HEK293T (cell line): Measurements from ENCODE around the gene IQSEC1.

Source experiments
- CTCF ChIA-PET: fragments of 350-600 bp; formaldehyde crosslinking; extraction: SDS; loops from one replicate; lab custom pipeline; 2021; ENCODE audit warnings: antibody characterized with exemption, inconsistent platforms; lab: Yijun Ruan, JAX
- POLR2A ChIA-PET: fragments of 350-600 bp; formaldehyde crosslinking; extraction: SDS; loops from one replicate; lab custom pipeline; 2020; ENCODE audit warnings: antibody characterized with exemption, inconsistent platforms; lab: Yijun Ruan, JAX
- DNase-seq: peaks from one replicate; pipeline ENCODE4 v3.0.0; 2012; ENCODE audit warnings: mixed read lengths; ENCODE audit errors: extremely low spot score
- ARNT ChIP-seq: fragments of 450-650 bp; IDR thresholded peaks from 2 replicates; pipeline ENCODE4 v1.6.1; 2017; ENCODE audit warnings: mild to moderate bottlenecking
- BHLHE40 ChIP-seq: fragments of 450-650 bp; IDR thresholded peaks from 2 replicates; pipeline ENCODE4 v1.6.1; 2016; ENCODE audit warnings: mild to moderate bottlenecking, moderate library complexity, borderline replicate concordance
- CTBP1 ChIP-seq: fragments of 450-650 bp; IDR thresholded peaks from 2 replicates; pipeline ENCODE4 v1.6.1; 2016; ENCODE audit warnings: borderline replicate concordance
- ELF4 ChIP-seq: fragments of 450-650 bp; IDR thresholded peaks from 2 replicates; pipeline ENCODE4 v1.6.1; 2017; ENCODE audit warnings: antibody characterized with exemption
- FOXA1 ChIP-seq: fragments of 450-650 bp; IDR thresholded peaks from 2 replicates; pipeline ENCODE4 v1.6.1; 2016; ENCODE audit warnings: mild to moderate bottlenecking
- FOXK2 ChIP-seq: fragments of 450-650 bp; IDR thresholded peaks from 2 replicates; pipeline ENCODE4 v1.6.1; 2016; ENCODE audit warnings: mild to moderate bottlenecking
- FOXM1 ChIP-seq: fragments of 450-650 bp; IDR thresholded peaks from 2 replicates; pipeline ENCODE4 v1.6.1; 2017; ENCODE audit warnings: mild to moderate bottlenecking, borderline replicate concordance
- HDGF ChIP-seq: fragments of 450-650 bp; IDR thresholded peaks from 2 replicates; pipeline ENCODE4 v1.6.1; 2017; ENCODE audit warnings: antibody characterized with exemption, borderline replicate concordance
- L3MBTL2 ChIP-seq: fragments of 450-650 bp; conservative IDR thresholded peaks from 2 replicates; pipeline ENCODE4 v1.6.1; 2016; ENCODE audit warnings: mild to moderate bottlenecking
- LEF1 ChIP-seq: fragments of 450-650 bp; IDR thresholded peaks from 2 replicates; pipeline ENCODE4 v1.6.1; 2017; ENCODE audit warnings: mild to moderate bottlenecking, borderline replicate concordance
- NFRKB ChIP-seq: fragments of 450-650 bp; IDR thresholded peaks from 2 replicates; pipeline ENCODE4 v1.6.1; 2016; ENCODE audit warnings: mild to moderate bottlenecking, moderate library complexity
- SP1 ChIP-seq: fragments of 450-650 bp; IDR thresholded peaks from 2 replicates; pipeline ENCODE4 v1.6.1; 2017
- SUZ12 ChIP-seq: fragments of 450-650 bp; IDR thresholded peaks from 2 replicates; pipeline ENCODE4 v1.6.1; 2016; ENCODE audit warnings: mild to moderate bottlenecking
- TARDBP ChIP-seq: fragments of 450-650 bp; IDR thresholded peaks from 2 replicates; pipeline ENCODE4 v1.6.1; 2016
- ZNF384 ChIP-seq: fragments of 450-650 bp; IDR thresholded peaks from 2 replicates; pipeline ENCODE4 v1.6.1; 2016
- TF ChIP-seq, protein P1 (sequence below): fragments of 450-650 bp; IDR thresholded peaks from 2 replicates; pipeline ENCODE4 v1.6.1; 2016

IQSEC1 gene

DNA sequence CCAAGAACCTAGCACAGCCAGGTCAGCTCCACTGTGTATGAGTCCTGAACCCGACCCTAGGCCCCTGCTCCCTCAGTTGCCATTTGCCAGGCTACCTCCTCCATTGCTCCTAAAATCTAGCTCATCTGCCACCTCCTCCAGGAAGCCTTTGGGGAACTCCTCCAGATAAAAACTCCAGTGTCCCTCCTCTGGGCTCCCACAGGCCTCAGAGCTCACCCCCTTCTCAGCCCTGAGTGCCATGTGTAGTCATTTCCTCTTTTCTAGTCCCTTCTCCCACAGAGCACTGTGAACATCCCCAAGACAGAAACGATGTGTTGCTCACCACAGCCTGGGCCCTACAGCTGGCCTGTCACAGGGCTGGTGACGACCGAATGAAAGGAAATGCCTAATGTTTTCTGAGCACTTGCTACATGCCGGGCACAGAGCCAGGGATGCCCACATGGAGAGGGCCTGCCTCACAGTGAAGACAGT, 61.0 kb downstream of the IQSEC1 start:
- POLR2A ChIA-PET, result interaction anchor here (1.4 kb wide), 1 partner anchor 17 kb away, joined by 6 read pairs; no protein-coding TSS in a partner anchor
- CTCF ChIA-PET, result interaction anchor here (2.2 kb wide), 1 partner anchor 17 kb away, joined by 6 read pairs; no protein-coding TSS in a partner anchor
- DNase-seq, result no peak
- TF ChIP-seq L3MBTL2 (no peak), TARDBP (no peak), ZNF384 (no peak), LEF1 (no peak), FOXK2 (no peak), BHLHE40 (no peak), FOXM1 (no peak), SP1 (no peak), SUZ12 (no peak), ELF4 (no peak), NFRKB (no peak), ARNT (no peak), FOXA1 (no peak), HDGF (no peak), CTBP1 (no peak)
- TF ChIP-seq, protein P1, sequence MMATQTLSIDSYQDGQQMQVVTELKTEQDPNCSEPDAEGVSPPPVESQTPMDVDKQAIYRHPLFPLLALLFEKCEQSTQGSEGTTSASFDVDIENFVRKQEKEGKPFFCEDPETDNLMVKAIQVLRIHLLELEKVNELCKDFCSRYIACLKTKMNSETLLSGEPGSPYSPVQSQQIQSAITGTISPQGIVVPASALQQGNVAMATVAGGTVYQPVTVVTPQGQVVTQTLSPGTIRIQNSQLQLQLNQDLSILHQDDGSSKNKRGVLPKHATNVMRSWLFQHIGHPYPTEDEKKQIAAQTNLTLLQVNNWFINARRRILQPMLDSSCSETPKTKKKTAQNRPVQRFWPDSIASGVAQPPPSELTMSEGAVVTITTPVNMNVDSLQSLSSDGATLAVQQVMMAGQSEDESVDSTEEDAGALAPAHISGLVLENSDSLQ, result no peak

DNA sequence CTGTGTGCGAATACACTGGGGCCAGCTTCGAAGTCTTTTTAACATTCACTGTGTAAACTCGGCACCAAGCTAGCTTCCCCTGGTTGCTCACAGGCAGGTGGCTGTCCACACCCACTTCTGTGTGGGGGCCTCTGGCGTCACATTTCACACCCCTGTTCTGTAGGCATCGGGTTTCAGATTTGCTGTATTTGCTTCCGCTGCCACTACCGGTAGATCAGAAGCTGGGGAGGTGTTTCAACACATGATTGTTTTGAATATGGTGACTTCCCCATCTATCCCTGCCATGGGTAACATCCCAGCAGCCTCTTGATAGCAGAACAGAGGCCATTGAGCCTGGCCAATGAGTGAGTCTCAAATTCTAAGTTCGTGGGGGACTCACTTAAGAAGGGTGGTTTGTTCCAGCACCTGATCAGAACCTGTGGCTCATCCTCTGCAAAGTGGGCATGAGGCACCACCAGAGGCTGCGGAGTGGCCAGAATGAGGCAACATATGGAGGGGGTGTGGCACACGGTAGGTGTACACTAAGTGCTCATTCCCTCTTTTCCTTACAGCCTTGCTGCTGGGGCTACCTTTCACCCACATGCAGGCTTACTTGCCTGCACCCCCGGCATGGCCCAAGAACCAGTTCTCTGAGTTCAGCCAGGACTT, 61.5 kb downstream of the IQSEC1 start:
- POLR2A ChIA-PET, result interaction anchor here (1.4 kb wide), 1 partner anchor 16 kb away, joined by 6 read pairs; no protein-coding TSS in a partner anchor
- CTCF ChIA-PET, result interaction anchor here (2.2 kb wide), 1 partner anchor 17 kb away, joined by 6 read pairs; no protein-coding TSS in a partner anchor
- no peak for DNase-seq
- TF ChIP-seq FOXA1 (no peak), BHLHE40 (no peak), FOXM1 (no peak), CTBP1 (no peak), SP1 (no peak), LEF1 (no peak), SUZ12 (no peak)
- TF ChIP-seq, protein P1, result no peak

DNA sequence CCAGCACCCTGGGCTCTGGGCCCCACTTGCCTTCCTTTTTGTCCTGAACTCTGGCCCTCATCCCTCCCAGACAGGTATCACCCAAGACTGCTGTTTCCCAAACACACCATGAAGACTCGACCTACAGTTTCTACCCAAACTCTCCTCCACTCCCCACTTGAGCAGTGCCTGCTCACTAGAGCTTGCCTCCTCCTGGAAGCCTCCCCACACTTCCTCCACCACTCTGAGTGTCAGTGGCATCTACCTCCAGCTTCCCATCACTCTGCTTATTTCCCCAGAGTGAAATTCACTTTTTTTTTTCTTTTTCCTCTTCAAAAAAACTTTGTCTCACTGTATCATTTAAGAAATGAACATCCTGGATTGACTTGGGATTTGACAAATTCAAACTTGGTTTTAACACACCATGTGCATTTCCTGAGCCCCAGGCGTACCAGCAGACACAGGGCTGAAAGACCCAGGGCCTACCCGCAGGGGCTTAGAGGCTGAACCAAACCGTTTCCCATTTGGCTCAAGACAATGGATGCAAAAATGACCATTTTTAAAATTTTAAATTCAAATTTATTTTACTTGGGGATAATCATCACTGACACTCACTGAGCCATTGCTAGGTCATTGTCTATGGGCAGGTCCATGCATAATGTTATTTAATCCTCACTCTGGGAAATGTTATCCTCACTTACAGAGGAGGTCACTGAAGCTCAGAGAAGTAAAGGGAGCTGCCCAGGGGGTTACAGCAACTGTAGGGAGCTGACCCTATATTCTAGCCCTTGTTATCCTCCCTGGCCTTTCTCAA, 62.3 kb downstream of the IQSEC1 start:
- ChIA-PET POLR2A (interaction anchor here (1.4 kb wide), 1 partner anchor 16 kb away, joined by 6 read pairs; no protein-coding TSS in a partner anchor), CTCF (interaction anchor here (0.7 to 2.2 kb wide), 2 partner anchors 16 to 169 kb away, joined by 4 to 6 read pairs; no protein-coding TSS in a partner anchor)
- DNase-seq, result no peak
- TF ChIP-seq ARNT, result no peak
- TF ChIP-seq ELF4, result no peak
- no peak for TF ChIP-seq L3MBTL2
- no peak for TF ChIP-seq CTBP1
- no peak for TF ChIP-seq LEF1
- TF ChIP-seq, protein P1, result no peak
- TF ChIP-seq ZNF384, result no peak
- TF ChIP-seq FOXM1, result no peak
- no peak for TF ChIP-seq TARDBP
- TF ChIP-seq NFRKB, result no peak
- no peak for TF ChIP-seq FOXK2
- TF ChIP-seq FOXA1, result no peak
- no peak for TF ChIP-seq SUZ12
- no peak for TF ChIP-seq HDGF
- no peak for TF ChIP-seq SP1
- no peak for TF ChIP-seq BHLHE40

DNA sequence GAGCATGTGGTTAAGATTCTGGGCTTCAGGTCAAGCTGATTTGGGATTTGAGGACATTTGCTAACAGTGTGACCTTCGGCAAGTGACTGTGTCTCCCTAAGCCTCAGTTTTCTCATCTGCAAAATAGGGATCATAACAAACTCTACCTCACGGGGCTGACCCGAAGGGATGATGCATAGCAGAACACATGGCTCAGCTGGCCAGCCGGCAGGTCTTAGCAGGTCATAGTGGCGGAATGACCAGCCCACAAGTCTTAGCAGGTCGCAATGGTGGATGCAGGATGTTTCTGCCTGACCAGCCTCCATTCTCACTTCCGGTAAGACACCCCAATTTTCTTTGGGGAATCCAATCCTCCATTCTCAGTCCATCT, 63.3 kb downstream of the IQSEC1 start:
- CTCF ChIA-PET, result no interaction called here
- TF ChIP-seq NFRKB (no peak), ELF4 (no peak), HDGF (no peak), L3MBTL2 (no peak), FOXA1 (no peak), BHLHE40 (no peak), ZNF384 (no peak)
- TF ChIP-seq, protein P1, result no peak
- POLR2A ChIA-PET, result no interaction called here
- no peak for DNase-seq
